Tibial artery (tissue), 4 donors: ENCODE measurements around the gene NFAM1.

Experiments
- DNase-seq, 2 donors: peaks; one replicate each; pipeline ENCODE4 v3.0.0-alpha.2; 2019
- H3K27ac ChIP-seq, 2 donors: fragments of 200-600 bp; sonication (generic) in 1 of 2; 1 replicate in 1 of 2; 2 replicates in 1 of 2; pipeline ENCODE4 v1.5.1; 2018 to 2019; ENCODE audit warnings: mild to moderate bottlenecking in 1 of 2
- H3K27me3 ChIP-seq, 2 donors: fragments of 200-600 bp; sonication (generic) in 1 of 2; one replicate each; pipeline versions ENCODE4 v1.5.1 to v1.6.0; 2016 to 2019
- H3K36me3 ChIP-seq, 3 donors: fragments of 200-600 bp; sonication (generic) in 2 of 3; one replicate each; pipeline ENCODE4 v1.5.1; 2016 to 2019; ENCODE audit warnings: mild to moderate bottlenecking in 2 of 3
- H3K4me1 ChIP-seq, 4 donors: fragments of 200-600 bp; sonication (generic) in 2 of 4; 1 replicate in 3 of 4; 2 replicates in 1 of 4; pipeline ENCODE4 v1.5.1; 2016 to 2019
- H3K4me3 ChIP-seq, 2 donors: fragments of 200-600 bp; sonication (generic) in 1 of 2; 1 replicate in 1 of 2; 2 replicates in 1 of 2; pipeline ENCODE4 v1.5.1; 2018 to 2019; ENCODE audit warnings: mild to moderate bottlenecking in 2 of 2
- H3K9me3 ChIP-seq, 3 donors: fragments of 200-600 bp; sonication (generic) in 1 of 3; one replicate each; pipeline ENCODE4 v1.5.1; 2016 to 2019
- CTCF ChIP-seq, 2 experiments: fragments of 200-600 bp in 1 of 2; fragments of 450-650 bp in 1 of 2; IDR thresholded peaks; one replicate each; pipeline ENCODE4 v1.5.1; 2017 to 2019; ENCODE audit warnings: antibody characterized with exemption in 2 of 2, mild to moderate bottlenecking in 1 of 2, moderate library complexity in 1 of 2
- intact Hi-C: fragments of 100-400 bp; cut with DNase I; formaldehyde crosslinking; loops from one replicate; pipeline ENCODE4 v1.15.0; 2023; ENCODE audit warnings: low total_unique reads

NFAM1 gene

GRCh38 chr22:42335839-42336378 lies 96.3 kb downstream of the NFAM1 start:
- DNase-seq: no peak
- no peaks in the 10 kb centered on the region for H3K36me3 ChIP-seq
- TF ChIP-seq CTCF (IDR thresholded peaks at IDR 0.05): no peak
- peaks cover 0 to 13% of the 10 kb centered on the region in 2 donors for H3K27me3 ChIP-seq
- no peak overlapping the region for H3K4me3 ChIP-seq
- H3K4me1 ChIP-seq: peaks cover 0 to 4% (median 0%) of the 10 kb centered on the region in 4 donors
- H3K9me3 ChIP-seq: no peaks in the 10 kb centered on the region
- no peak overlapping the region for H3K27ac ChIP-seq
- intact Hi-C loops: no loop called here

DNA sequence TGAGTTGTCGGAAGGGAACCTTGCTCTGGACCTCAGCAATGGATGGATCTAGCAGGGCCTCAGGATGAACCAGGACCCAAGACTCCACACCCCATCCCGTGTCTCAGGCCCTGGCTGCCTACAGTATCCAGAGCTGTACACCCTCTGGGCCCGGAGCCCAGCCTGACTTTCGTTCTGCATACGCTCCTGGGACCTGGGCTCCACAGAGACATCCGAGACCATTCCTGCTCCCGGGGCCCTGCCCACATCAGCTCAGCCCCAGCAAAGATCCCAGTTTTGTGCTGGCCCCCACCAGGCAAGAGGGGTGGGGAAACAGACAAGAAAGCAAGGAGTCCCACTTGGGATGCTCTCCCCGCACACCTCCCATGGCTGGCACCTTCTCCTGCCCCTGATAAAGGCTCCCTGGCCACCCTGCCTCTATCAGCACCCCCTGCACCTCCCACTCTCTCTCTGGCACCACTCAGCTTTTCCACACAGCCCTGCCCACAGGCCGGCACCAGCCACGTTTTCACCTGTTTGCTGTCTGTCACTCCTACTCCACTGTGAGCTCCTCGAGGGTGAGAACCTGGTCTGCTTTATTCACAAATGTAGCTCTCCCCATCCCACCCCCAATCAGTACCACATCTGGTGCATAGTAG lies 97.2 kb downstream of the NFAM1 start:
- intact Hi-C loops: no loop called here
- Histone ChIP-seq H3K4me1 (peaks cover 0 to 4% (median 0%) of the 10 kb centered on the region in 4 donors), H3K27me3 (peaks cover 0 to 7% of the 10 kb centered on the region in 2 donors), H3K27ac (no peak overlapping the region), H3K9me3 (no peaks in the 10 kb centered on the region), H3K4me3 (no peak overlapping the region), H3K36me3 (no peaks in the 10 kb centered on the region)
- TF ChIP-seq CTCF (IDR thresholded peaks at IDR 0.05): no peak
- no peak for DNase-seq

DNA sequence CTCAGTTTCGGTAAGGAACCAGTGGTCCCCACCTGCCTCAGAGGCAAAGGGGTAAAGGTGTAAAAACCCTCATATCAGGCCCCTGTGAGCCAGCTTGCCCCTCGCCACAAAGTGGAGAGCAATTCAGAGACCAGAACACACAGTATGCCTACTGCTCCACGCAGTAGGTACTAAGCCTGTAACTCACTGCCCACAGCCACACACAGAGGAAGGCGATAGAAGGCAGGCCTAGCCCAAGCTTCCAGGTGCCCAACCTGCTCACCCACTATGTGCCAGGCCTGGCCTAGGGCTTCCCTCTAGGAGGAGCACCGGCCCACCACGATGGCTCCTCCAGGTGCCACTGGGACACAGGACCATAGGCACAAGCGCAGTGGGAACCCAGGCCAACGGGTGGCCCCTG lies 98.7 kb downstream of the NFAM1 start:
- TF ChIP-seq CTCF (IDR thresholded peaks at IDR 0.05): no peak
- no peaks in the 10 kb centered on the region for H3K4me1 ChIP-seq
- no peak overlapping the region for H3K27ac ChIP-seq
- H3K36me3 ChIP-seq: no peaks in the 10 kb centered on the region
- peaks cover 0 to 2% of the 10 kb centered on the region in 2 donors for H3K27me3 ChIP-seq
- no peaks in the 10 kb centered on the region for H3K9me3 ChIP-seq
- intact Hi-C loops: no loop called here
- H3K4me3 ChIP-seq: no peak overlapping the region
- no peak for DNase-seq

- Histone ChIP-seq H3K36me3 (no peaks in the 10 kb centered on the region), H3K4me3 (no peak overlapping the region), H3K27me3 (peaks cover 0 to 3% of the 10 kb centered on the region in 2 donors), H3K27ac (no peak overlapping the region), H3K9me3 (no peaks in the 10 kb centered on the region), H3K4me1 (peaks cover 0 to under 1% (median 0%) of the 10 kb centered on the region in 4 donors)
- intact Hi-C loops: no loop called here
- TF ChIP-seq CTCF (IDR thresholded peaks at IDR 0.05): no peak
- no peak for DNase-seq
These were observed 100.1 kb downstream of the NFAM1 start for GRCh38 chr22:42332089-42332488.

DNA sequence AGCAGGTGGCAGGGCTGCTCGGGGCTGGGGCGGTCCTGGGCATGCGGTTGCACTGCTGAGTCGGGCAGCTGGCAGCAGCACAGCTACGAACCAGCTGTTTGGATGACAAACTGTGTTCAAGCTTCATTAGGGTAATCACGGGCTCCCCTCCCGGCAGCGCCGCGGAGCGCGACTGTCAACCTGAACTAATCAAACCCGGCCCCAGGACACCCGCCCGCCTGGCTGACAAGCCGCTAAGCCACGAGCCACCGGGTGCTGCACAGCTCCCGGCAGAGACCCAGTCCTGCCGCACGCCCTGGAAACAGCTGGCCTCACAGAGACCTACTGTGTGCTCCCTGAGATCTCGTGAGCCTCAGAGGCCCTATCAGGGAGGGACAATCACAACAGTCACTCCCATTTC lies 101.2 kb downstream of the NFAM1 start:
- peaks cover 0 to 11% of the 10 kb centered on the region in 2 donors for H3K27me3 ChIP-seq
- H3K4me3 ChIP-seq: no peak overlapping the region
- H3K27ac ChIP-seq: no peak overlapping the region
- intact Hi-C loops: no loop called here
- H3K4me1 ChIP-seq: peaks cover 0 to 8% (median 0%) of the 10 kb centered on the region in 4 donors
- no peaks in the 10 kb centered on the region for H3K36me3 ChIP-seq
- H3K9me3 ChIP-seq: no peaks in the 10 kb centered on the region
- no peak for DNase-seq
- no peak for TF ChIP-seq CTCF (IDR thresholded peaks at IDR 0.05)
